Astrocyte (in vitro differentiated cells and primary cell): Measurements from ENCODE around the gene ARL15.

Experiments
- CTCF ChIP-seq: IDR thresholded peaks from 2 replicates; pipeline ENCODE4 v1.5.1; 2011; ENCODE audit warnings: low read depth, mild to moderate bottlenecking, inconsistent platforms, low read length, moderate library complexity; ENCODE audit not compliant: insufficient read depth
- EZH2 ChIP-seq: IDR thresholded peaks from 2 replicates; pipeline ENCODE4 v1.6.1; 2012; ENCODE audit warnings: mild to moderate bottlenecking, low read length, inconsistent platforms; ENCODE audit not compliant: insufficient read depth

- TF ChIP-seq CTCF (no peak), EZH2 (no peak)
Observed at GRCh38 chr5:54178991-54179390, 131.4 kb downstream of the ARL15 start.
